Endothelial cell of umbilical vein (primary cell): ENCODE results near the gene SPON1. TPM values are rescaled to one million over a fixed set of nuclear protein-coding genes. Genes with fewer than 3 reads are reported as not detected.

ENCODE experiments used
- BruUV-seq: library from RNA; stranded (reverse); fragments of 400-500 nt; replicated peaks from 2 replicates; lab custom pipeline; 2021; lab: Mats Ljungman, UMichigan
- CTCF ChIA-PET: fragments of 300-600, 350-600 bp; sonication (Branson Sonifier 250); formaldehyde crosslinking; loops from one replicate; lab custom pipeline; 2021; ENCODE audit warnings: antibody characterized with exemption, inconsistent platforms; lab: Charles Lee
- POLR2A ChIA-PET: fragments of 300-600, 350-600 bp; sonication (Branson Sonifier 250); formaldehyde crosslinking; loops from one replicate; lab custom pipeline; 2021; ENCODE audit warnings: antibody characterized with exemption, inconsistent platforms; lab: Charles Lee
- DNase-seq: peaks from one replicate; pipeline ENCODE4 v3.0.0-alpha.2; 2011; ENCODE audit warnings: low read depth, low spot score
- FAIRE-seq: peaks from 2 replicates; lab custom pipeline; 2011; peaks lifted over from hg19 to GRCh38; lab: Jason Lieb, UNC
- H2AFZ ChIP-seq: 2 replicates; pipeline ENCODE4 v1.6.0; 2012; ENCODE audit warnings: low read depth, low read length, control low read depth, inconsistent platforms
- H3K27ac ChIP-seq: 2 replicates; pipeline ENCODE4 v1.5.1; 2011; ENCODE audit warnings: low read depth, mild to moderate bottlenecking, control low read depth, low read length, moderate library complexity; ENCODE audit not compliant: insufficient read depth
- H3K27me3 ChIP-seq, 2 experiments: 2 replicates each; pipeline versions ENCODE4 v1.6.0 to v1.6.1; 2011; ENCODE audit warnings: low read length in 2 of 2, mixed read lengths in 1 of 2; ENCODE audit not compliant: control insufficient read depth in 2 of 2, insufficient read depth in 2 of 2
- H3K36me3 ChIP-seq, 2 experiments: 2 replicates in 1 of 2; 3 replicates in 1 of 2; pipeline ENCODE4 v1.5.1; 2011; ENCODE audit warnings: low read length in 2 of 2, mild to moderate bottlenecking in 1 of 2, moderate library complexity in 1 of 2; ENCODE audit not compliant: control insufficient read depth in 2 of 2, insufficient read depth in 2 of 2; ENCODE audit errors: extremely low read depth in 1 of 2
- H3K4me1 ChIP-seq: 3 replicates; pipeline ENCODE4 v1.5.1; 2011; ENCODE audit warnings: mild to moderate bottlenecking, low read length; ENCODE audit not compliant: control insufficient read depth, insufficient read depth; ENCODE audit errors: extremely low read depth
- H3K4me2 ChIP-seq: 2 replicates; pipeline ENCODE4 v1.6.1; 2011; ENCODE audit warnings: low read length, control low read depth, mixed read lengths; ENCODE audit not compliant: insufficient read depth
- H3K4me3 ChIP-seq, 3 experiments: fragments of 200-600 bp in 1 of 3; sonication (generic), shearing (Covaris generic) in 1 of 3; replicated peaks in 1 of 3; 2 replicates each; pipeline ENCODE4 v1.5.1; 2011 to 2016; ENCODE audit warnings: control low read depth in 3 of 3, low read length in 3 of 3, mild to moderate bottlenecking in 2 of 3, inconsistent platforms in 1 of 3, low read depth in 1 of 3, moderate library complexity in 1 of 3; ENCODE audit not compliant: insufficient read depth in 1 of 3
- H3K79me2 ChIP-seq: 2 replicates; pipeline ENCODE4 v1.6.0; 2012; ENCODE audit warnings: low read length, inconsistent platforms; ENCODE audit not compliant: control insufficient read depth, insufficient read depth
- H3K9ac ChIP-seq: replicated peaks from 2 replicates; pipeline ENCODE3; 2011; ENCODE audit warnings: low read length, control low read depth; ENCODE audit not compliant: insufficient read depth; ENCODE audit errors: extremely low read depth
- H3K9me1 ChIP-seq: replicated peaks from 3 replicates; pipeline ENCODE4 v1.6.0; 2011; ENCODE audit warnings: mild to moderate bottlenecking, low read length; ENCODE audit not compliant: control insufficient read depth, insufficient read depth; ENCODE audit errors: extremely low read depth
- H3K9me3 ChIP-seq: replicated peaks from 2 replicates; pipeline ENCODE4 v1.5.1; 2012; ENCODE audit warnings: low read length, inconsistent platforms; ENCODE audit not compliant: control insufficient read depth, insufficient read depth
- H4K20me1 ChIP-seq: replicated peaks from 2 replicates; pipeline ENCODE3; 2011; ENCODE audit warnings: mild to moderate bottlenecking, low read length; ENCODE audit not compliant: control insufficient read depth, insufficient read depth; ENCODE audit errors: extremely low read depth
- CTCF ChIP-seq, 2 donors: IDR thresholded peaks; 1 replicate in 1 of 2; 2 replicates in 1 of 2; pipeline ENCODE4 v1.5.1; 2011; ENCODE audit warnings: low read length in 2 of 2, mild to moderate bottlenecking in 2 of 2, moderate library complexity in 2 of 2, control low read depth in 1 of 2, inconsistent platforms in 1 of 2, low read depth in 1 of 2; ENCODE audit not compliant: insufficient read depth in 1 of 2; ENCODE audit errors: extremely low read depth in 1 of 2
- EZH2 ChIP-seq: IDR thresholded peaks from 2 replicates; pipeline ENCODE4 v1.6.1; 2012; ENCODE audit warnings: borderline replicate concordance, low read depth, mild to moderate bottlenecking, moderate library complexity, low read length, inconsistent platforms; ENCODE audit not compliant: severe bottlenecking
- FOS ChIP-seq: IDR thresholded peaks from 2 replicates; pipeline ENCODE4 v1.6.1; 2011; ENCODE audit warnings: mild to moderate bottlenecking, low read length, moderate library complexity, borderline replicate concordance; ENCODE audit not compliant: insufficient read depth
- GATA2 ChIP-seq: IDR thresholded peaks from 2 replicates; pipeline ENCODE4 v1.7.0; 2011; ENCODE audit warnings: low read depth, mild to moderate bottlenecking, moderate library complexity, mixed read lengths, low read length; ENCODE audit not compliant: insufficient read length, insufficient read depth
- JUN ChIP-seq: IDR thresholded peaks from 2 replicates; pipeline ENCODE4 v1.6.1; 2011; ENCODE audit warnings: borderline replicate concordance, low read depth; ENCODE audit not compliant: insufficient read length, insufficient read depth
- MAX ChIP-seq: IDR thresholded peaks from 2 replicates; pipeline ENCODE4 v1.6.1; 2011; ENCODE audit not compliant: insufficient read depth, insufficient read length
- MYC ChIP-seq: IDR thresholded peaks from one replicate; pipeline ENCODE4 v1.6.1; 2011; ENCODE audit warnings: mild to moderate bottlenecking, low read depth, low read length
- POLR2A ChIP-seq: IDR thresholded peaks from 2 replicates; pipeline ENCODE4 v1.6.1; 2012; ENCODE audit warnings: low read depth, mild to moderate bottlenecking, control low read depth, low read length
- POLR2AphosphoS5 ChIP-seq: IDR thresholded peaks from 2 replicates; pipeline ENCODE4 v1.6.1; 2012; ENCODE audit warnings: low read depth, mild to moderate bottlenecking, control low read depth, low read length, moderate library complexity; ENCODE audit not compliant: insufficient read depth
- dilution Hi-C: fragments of 300-500 bp; cut with MboI; formaldehyde crosslinking; loops from one replicate; pipeline ENCODE4 v1.15.0; 2019; ENCODE audit warnings: low sequenced_read_pairs; ENCODE audit not compliant: extremely low pct_ligation_motif_present
- intact Hi-C: fragments of 100-400 bp; cut with micrococcal nuclease; formaldehyde crosslinking; loops from one replicate; pipeline ENCODE4 v1.10.0; 2022
- polyA plus RNA-seq, 4 experiments: library from polyadenylated mRNA; depleted of rRNA in 3 of 4; stranded (reverse) in 3 of 4; unstranded in 1 of 4; fragments of >200 nt; gene quantifications; 2 replicates each; pipeline versions ENCODE4 v1.2.1 to v1.2.3, GENCODE V29; 2011 to 2012; ENCODE audit warnings: missing spikeins in 1 of 4
- total RNA-seq: library from RNA; stranded (reverse); gene quantifications from 2 replicates; pipeline ENCODE4 v1.2.3, GENCODE V29; 2021

The SPON1 gene
- total and polyA plus RNA-seq, 2 donors (not counting 3 experiments of a cell fraction or from before 2014, with no cell fraction given) = 0.31 TPM; not detected in 1

GRCh38 chr11:14290422-14290821 lies 327.9 kb downstream of the SPON1 start:
- no peaks in the 10 kb centered on the region for H3K4me1 ChIP-seq
- FAIRE-seq (no peak), DNase-seq (no peak)
- H3K36me3 ChIP-seq = peaks cover 0 to 2% of the 10 kb centered on the region in 2 experiments
- H3K9me3 ChIP-seq = no peaks in the 10 kb centered on the region
- no peak overlapping the region for H3K27ac ChIP-seq
- H3K27me3 ChIP-seq = no peaks in the 10 kb centered on the region
- no TSS peak for BruUV-seq
- TF ChIP-seq CTCF (IDR thresholded peaks at IDR 0.05; ENCODE audit: extremely low read depth in 1 of 2, insufficient read depth in 1 of 2, low read depth in 1 of 2, low read length in 2 of 2) (no peak), POLR2A (no peak), FOS (no peak), POLR2AphosphoS5 (no peak), EZH2 (no peak), GATA2 (no peak), JUN (no peak), MYC (no peak), MAX (no peak)
- ChIA-PET POLR2A (no interaction called here), CTCF (interaction anchor here (1.0 to 2.2 kb wide), 3 partner anchors 9 to 165 kb away, joined by 3 to 13 read pairs (median 7); no protein-coding TSS in a partner anchor)
- dilution Hi-C loops (loop anchor here (25.0 kb wide), 1 partner anchor 172 kb away; no protein-coding TSS in a partner anchor), intact Hi-C loops (no loop called here)
- no peak overlapping the region for H3K9ac ChIP-seq
- H3K4me2 ChIP-seq = no peak overlapping the region
- no peak overlapping the region for H2AFZ ChIP-seq
- no peaks in the 10 kb centered on the region for H3K9me1 ChIP-seq
- no peaks in the 10 kb centered on the region for H4K20me1 ChIP-seq
- peaks cover 4% of the 10 kb centered on the region for H3K79me2 ChIP-seq
- H3K4me3 ChIP-seq = no peak overlapping the region
